Gastrocnemius medialis (tissue), 4 donors: ENCODE data around the gene PLCB1. TPM values are rescaled to one million over a fixed set of nuclear protein-coding genes. Genes with fewer than 3 reads are reported as not detected.

ENCODE experiments used
- ATAC-seq, 2 donors: fragments of 150-250 bp; one replicate each; pipeline ENCODE4 v1.9.1; 2016
- DNase-seq, 2 donors: peaks; one replicate each; pipeline ENCODE4 v3.0.0-alpha.2; 2019
- H3K27ac ChIP-seq, 4 donors: fragments of 200-600 bp; sonication (generic); 1 replicate in 1 of 4; 2 replicates in 3 of 4; pipeline ENCODE4 v1.5.1; 2016 to 2018; ENCODE audit warnings: mild to moderate bottlenecking in 2 of 4, moderate library complexity in 1 of 4
- H3K27me3 ChIP-seq, 3 donors: fragments of 200-600 bp; sonication (generic) in 2 of 3; 1 replicate in 1 of 3; 2 replicates in 2 of 3; pipeline versions ENCODE4 v1.5.1 to v1.6.0; 2016 to 2019; ENCODE audit warnings: mild to moderate bottlenecking in 1 of 3, moderate library complexity in 1 of 3
- H3K36me3 ChIP-seq, 2 donors: fragments of 200-600 bp; sonication (generic) in 1 of 2; one replicate each; pipeline ENCODE4 v1.5.1; 2017 to 2018
- H3K4me1 ChIP-seq, 2 donors: fragments of 200-600 bp; sonication (generic) in 1 of 2; one replicate each; pipeline ENCODE4 v1.5.1; 2016 to 2017; ENCODE audit warnings: mild to moderate bottlenecking in 2 of 2
- H3K4me3 ChIP-seq, 4 donors: fragments of 200-600 bp; sonication (generic) in 3 of 4; 1 replicate in 1 of 4; 2 replicates in 3 of 4; pipeline ENCODE4 v1.5.1; 2016 to 2019; ENCODE audit warnings: mild to moderate bottlenecking in 2 of 4
- H3K9me3 ChIP-seq, 3 donors: fragments of 200-600 bp; sonication (generic) in 2 of 3; 1 replicate in 1 of 3; 2 replicates in 2 of 3; pipeline ENCODE4 v1.5.1; 2016 to 2019
- POLR2A ChIP-seq, 2 donors: fragments of 450-650 bp; IDR thresholded peaks; one replicate each; pipeline ENCODE4 v1.6.1; 2017; ENCODE audit warnings: antibody characterized with exemption in 2 of 2, mild to moderate bottlenecking in 2 of 2, moderate library complexity in 2 of 2
- in situ Hi-C, 4 donors: fragments of 200-750 bp; cut with MboI; loops; one replicate each; pipeline versions ENCODE4 v1.15.0 to v1.8.0; 2017; ENCODE audit warnings: low sequenced_read_pairs in 4 of 4
- intact Hi-C: fragments of 100-400 bp; cut with DNase I; formaldehyde crosslinking; loops from one replicate; pipeline ENCODE4 v1.15.1; 2023; ENCODE audit warnings: low total_unique reads
- total RNA-seq, 4 donors: library from RNA; depleted of rRNA; stranded (reverse); fragments of >200 nt; gene quantifications; one replicate each; pipeline versions ENCODE4 v1.1.0 to v1.2.3, GENCODE V29; 2016
- TF ChIP-seq, protein P1 (sequence below), 5 experiments: fragments of 450-650 bp in 3 of 5; fragments of 200-600 bp in 2 of 5; sonication (generic) in 2 of 5; IDR thresholded peaks in 4 of 5; conservative IDR thresholded peaks in 1 of 5; 1 replicate in 4 of 5; 2 replicates in 1 of 5; pipeline ENCODE4 v1.5.1; 2016 to 2019; ENCODE audit warnings: antibody characterized with exemption in 5 of 5, mild to moderate bottlenecking in 3 of 5, moderate library complexity in 3 of 5

PLCB1 gene
- total RNA-seq, 4 donors from 2014 or later = 4.1 to 10.0 (median 7.6) TPM

DNA sequence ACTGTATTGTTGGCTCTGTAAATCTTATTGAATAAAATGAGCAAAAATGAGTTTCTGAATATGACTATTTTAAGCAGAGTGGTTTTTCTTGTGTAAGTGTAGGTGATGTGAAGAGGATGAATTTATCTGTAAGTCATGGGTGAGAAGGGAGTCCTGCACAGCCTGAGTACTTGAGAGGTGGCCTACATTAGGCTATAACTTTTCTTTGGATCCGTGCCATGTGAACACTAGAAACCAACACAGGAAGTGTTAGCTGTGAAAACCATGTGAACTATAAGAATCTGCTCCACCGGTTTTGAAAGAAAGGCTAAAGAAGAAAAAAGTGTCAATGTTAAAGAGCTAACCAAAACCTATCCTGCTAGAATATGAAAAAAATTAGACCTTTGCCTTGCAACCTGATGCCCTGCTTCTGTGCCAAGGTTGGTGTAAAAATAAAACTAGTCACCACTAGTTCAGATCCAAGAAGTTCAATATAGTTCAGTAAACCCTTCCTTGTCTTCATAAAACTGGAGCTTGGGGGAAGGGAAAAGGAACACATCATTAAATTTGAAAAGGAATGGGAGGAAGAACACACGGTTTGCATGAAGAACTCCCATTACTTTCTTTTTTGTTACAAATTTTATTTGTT is 21.3 kb downstream of the PLCB1 start:
- peak overlapping the region; percentile 62 to 85 (median 70) for H3K27ac ChIP-seq
- H3K4me3 ChIP-seq = peak overlapping the region in 1 of 4 donors; percentile 33
- intact Hi-C loops (no loop called here), in situ Hi-C loops (no loop called here)
- H3K27me3 ChIP-seq = no peaks in the 10 kb centered on the region
- H3K4me1 ChIP-seq = peaks cover 65 to 82% of the 10 kb centered on the region in 2 donors
- no peaks in the 10 kb centered on the region for H3K36me3 ChIP-seq
- H3K9me3 ChIP-seq = no peaks in the 10 kb centered on the region
- TF ChIP-seq, protein P1, sequence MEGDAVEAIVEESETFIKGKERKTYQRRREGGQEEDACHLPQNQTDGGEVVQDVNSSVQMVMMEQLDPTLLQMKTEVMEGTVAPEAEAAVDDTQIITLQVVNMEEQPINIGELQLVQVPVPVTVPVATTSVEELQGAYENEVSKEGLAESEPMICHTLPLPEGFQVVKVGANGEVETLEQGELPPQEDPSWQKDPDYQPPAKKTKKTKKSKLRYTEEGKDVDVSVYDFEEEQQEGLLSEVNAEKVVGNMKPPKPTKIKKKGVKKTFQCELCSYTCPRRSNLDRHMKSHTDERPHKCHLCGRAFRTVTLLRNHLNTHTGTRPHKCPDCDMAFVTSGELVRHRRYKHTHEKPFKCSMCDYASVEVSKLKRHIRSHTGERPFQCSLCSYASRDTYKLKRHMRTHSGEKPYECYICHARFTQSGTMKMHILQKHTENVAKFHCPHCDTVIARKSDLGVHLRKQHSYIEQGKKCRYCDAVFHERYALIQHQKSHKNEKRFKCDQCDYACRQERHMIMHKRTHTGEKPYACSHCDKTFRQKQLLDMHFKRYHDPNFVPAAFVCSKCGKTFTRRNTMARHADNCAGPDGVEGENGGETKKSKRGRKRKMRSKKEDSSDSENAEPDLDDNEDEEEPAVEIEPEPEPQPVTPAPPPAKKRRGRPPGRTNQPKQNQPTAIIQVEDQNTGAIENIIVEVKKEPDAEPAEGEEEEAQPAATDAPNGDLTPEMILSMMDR (IDR thresholded peaks at IDR 0.05 in 4 of 5, conservative IDR thresholded peaks at IDR 0.05 in 1 of 5) = no peak
- TF ChIP-seq POLR2A (IDR thresholded peaks at IDR 0.05) = no peak
- peak in 1 of 2 donors; percentile 9 for DNase-seq
- ATAC-seq = peak; percentile 30 to 60

DNA sequence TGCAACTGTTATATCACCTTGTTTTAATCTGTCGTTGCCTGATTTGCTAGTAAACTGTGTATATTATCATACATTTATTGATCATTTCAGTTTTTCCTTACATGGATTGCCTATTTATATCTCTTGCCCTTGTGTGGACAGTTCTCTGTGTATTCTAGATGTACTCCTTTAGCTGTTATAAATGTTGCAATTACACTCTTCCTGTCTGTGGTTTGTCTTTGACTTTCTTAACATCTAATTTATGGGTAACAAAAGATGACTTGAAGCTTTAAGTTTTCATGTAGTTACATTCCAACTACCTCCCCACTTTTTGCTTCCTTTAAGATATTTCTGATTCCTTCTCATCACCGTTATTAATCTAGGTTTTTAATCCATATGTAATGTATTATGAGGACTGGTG is 22.6 kb downstream of the PLCB1 start:
- in situ Hi-C loops (no loop called here), intact Hi-C loops (loop anchor here (5.0 kb wide), 1 partner anchor 88 kb away; no protein-coding TSS in a partner anchor)
- H3K36me3 ChIP-seq = no peaks in the 10 kb centered on the region
- DNase-seq = no peak
- TF ChIP-seq, protein P1 (IDR thresholded peaks at IDR 0.05 in 4 of 5, conservative IDR thresholded peaks at IDR 0.05 in 1 of 5) = no peak
- TF ChIP-seq POLR2A (IDR thresholded peaks at IDR 0.05) = no peak
- peak overlapping the region; percentile 62 to 85 (median 70) for H3K27ac ChIP-seq
- H3K4me1 ChIP-seq = peaks cover 65 to 78% of the 10 kb centered on the region in 2 donors
- no peaks in the 10 kb centered on the region for H3K9me3 ChIP-seq
- H3K4me3 ChIP-seq = no peak overlapping the region
- no peak for ATAC-seq
- H3K27me3 ChIP-seq = no peaks in the 10 kb centered on the region

DNA sequence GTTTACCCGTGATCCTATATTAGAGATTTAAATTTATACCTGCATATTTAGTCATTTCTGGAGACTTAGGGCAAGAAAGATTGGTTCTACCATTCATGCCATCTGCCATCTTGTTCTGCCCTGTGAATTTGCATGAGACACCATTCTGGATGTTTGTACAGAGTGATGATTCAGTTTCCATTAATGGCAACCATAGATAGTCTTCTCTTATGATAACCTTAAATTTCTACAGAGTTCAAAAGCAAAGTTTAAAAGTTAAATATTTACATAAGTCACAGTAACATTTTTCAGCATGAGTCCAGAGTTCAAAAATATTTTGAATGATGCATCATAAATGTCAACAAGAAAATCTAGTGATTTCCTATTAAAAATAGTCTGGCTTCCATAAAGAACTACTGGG is 23.2 kb downstream of the PLCB1 start:
- no peak for DNase-seq
- Histone ChIP-seq H3K4me3 (no peak overlapping the region), H3K4me1 (peaks cover 65 to 75% of the 10 kb centered on the region in 2 donors), H3K27ac (peak overlapping the region; percentile 62 to 85 (median 70)), H3K27me3 (no peaks in the 10 kb centered on the region), H3K9me3 (no peaks in the 10 kb centered on the region), H3K36me3 (no peaks in the 10 kb centered on the region)
- intact Hi-C loops = loop anchor here (5.0 kb wide), 1 partner anchor 87 kb away; no protein-coding TSS in a partner anchor
- in situ Hi-C loops = no loop called here
- no peak for TF ChIP-seq POLR2A (IDR thresholded peaks at IDR 0.05)
- TF ChIP-seq, protein P1 (IDR thresholded peaks at IDR 0.05 in 4 of 5, conservative IDR thresholded peaks at IDR 0.05 in 1 of 5) = no peak
- peak; percentile 57 to 58 for ATAC-seq

DNA sequence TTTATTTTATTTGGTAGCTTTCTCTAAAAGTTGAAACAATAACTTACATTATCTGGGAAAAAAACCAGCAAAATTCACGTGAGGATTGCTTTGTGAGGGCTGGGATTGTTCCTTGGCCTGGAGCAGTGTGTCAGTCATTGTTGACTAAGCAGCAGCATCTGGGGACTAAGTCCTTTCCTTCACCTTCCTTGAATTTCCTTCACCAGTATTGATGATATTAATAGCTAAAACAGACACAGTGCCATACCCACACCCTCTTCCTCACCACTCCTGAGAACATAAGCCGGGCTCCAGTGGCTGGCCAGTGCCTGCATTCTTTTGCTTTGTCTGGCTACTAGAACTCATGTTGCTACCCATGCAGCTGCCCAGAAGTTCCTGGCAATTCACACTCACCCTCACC is 23.7 kb downstream of the PLCB1 start:
- Histone ChIP-seq H3K27me3 (no peaks in the 10 kb centered on the region), H3K27ac (peak overlapping the region; percentile 62 to 85 (median 70)), H3K9me3 (no peaks in the 10 kb centered on the region), H3K36me3 (no peaks in the 10 kb centered on the region), H3K4me3 (no peak overlapping the region), H3K4me1 (peaks cover 62 to 72% of the 10 kb centered on the region in 2 donors)
- no peak for TF ChIP-seq POLR2A (IDR thresholded peaks at IDR 0.05)
- TF ChIP-seq, protein P1 (IDR thresholded peaks at IDR 0.05 in 4 of 5, conservative IDR thresholded peaks at IDR 0.05 in 1 of 5) = no peak
- in situ Hi-C loops (no loop called here), intact Hi-C loops (loop anchor here (5.0 kb wide), 1 partner anchor 86 kb away; no protein-coding TSS in a partner anchor)
- DNase-seq (peak; percentile 51 to 66), ATAC-seq (peak; percentile 75 to 83)
